Loucy (cell line): ENCODE measurements around the gene SLC50A1.

Experiments used
- CTCF ChIP-seq: fragments of 200-600 bp; sonication (generic); conservative IDR thresholded peaks from 2 replicates; pipeline ENCODE4 v1.5.1; 2014; ENCODE audit warnings: mild to moderate bottlenecking, antibody characterized with exemption, low read length
- EZH2phosphoT487 ChIP-seq: fragments of 200-600 bp; IDR thresholded peaks from 2 replicates; pipeline ENCODE4 v1.6.1; 2018; ENCODE audit warnings: antibody characterized with exemption, mild to moderate bottlenecking, moderate library complexity, borderline replicate concordance

DNA sequence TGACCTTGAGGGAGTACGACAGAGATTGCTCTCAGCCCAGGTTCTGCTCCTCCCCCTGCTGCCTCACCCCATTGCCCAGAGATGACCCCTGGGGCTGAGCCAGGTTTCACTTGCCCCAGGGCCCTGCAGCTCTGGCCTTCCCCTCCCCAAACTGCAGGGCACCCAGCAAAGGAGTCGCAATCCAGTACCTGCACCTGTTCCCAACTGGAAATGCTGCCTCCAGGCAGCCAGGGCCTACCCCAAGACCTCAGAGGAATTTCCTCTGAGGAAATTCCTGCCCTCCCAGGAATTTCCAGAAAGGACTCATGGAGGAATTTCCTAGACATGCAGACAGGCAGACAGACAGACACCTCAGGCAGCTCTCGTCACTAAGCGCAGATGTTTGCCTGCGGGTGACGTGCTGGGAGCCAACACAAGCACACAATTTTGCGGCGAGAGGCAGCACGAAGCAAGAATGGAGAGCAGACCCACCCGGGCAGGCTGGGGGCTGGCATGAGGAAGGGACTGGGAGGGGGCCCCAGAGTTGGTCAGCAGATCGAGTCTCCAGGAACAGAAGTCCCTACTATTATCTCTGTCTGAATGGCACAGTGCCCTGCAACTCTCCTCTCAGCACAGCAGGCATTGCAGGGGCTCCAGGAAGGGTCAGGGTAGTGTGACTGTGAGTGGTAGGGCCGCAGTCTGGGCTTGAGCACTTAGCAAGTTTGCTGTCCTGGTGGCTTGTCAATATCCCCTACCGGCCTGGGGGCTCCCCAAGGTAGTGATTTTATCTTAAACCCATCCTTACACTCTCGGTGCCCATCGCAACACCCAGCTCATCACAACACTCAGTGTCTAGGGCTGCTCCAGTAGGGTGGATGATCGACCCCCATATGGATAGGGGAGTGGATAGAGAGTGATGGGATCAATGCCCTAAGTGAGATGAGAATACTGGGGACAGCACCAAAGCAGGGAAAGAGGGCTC is 10.9 kb upstream of the SLC50A1 start:
- TF ChIP-seq CTCF: no peak
- no peak for TF ChIP-seq EZH2phosphoT487
